Measurements from ENCODE around the gene SLC11A1.

DNA sequence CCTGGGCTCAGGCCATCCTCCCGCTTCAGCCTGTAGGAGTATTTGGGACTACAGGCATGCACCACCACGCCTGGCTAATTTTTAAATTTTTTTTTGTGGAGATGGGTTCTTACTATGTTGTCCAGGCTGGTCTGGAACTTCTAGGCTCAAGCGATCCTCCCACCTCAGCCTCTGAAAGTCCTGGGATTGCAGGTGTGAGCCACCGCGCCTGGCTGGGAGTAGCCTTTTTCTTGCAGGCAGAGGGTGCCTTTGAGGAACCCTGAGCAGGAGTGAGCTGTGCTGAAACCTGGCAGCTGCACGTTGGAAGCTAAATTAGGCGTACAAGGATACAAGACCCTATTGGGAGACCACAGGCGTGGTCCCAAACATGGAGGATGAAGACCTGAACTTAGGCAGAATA lies 25.6 kb downstream of the SLC11A1 start:
- TF ChIP-seq, protein P1, sequence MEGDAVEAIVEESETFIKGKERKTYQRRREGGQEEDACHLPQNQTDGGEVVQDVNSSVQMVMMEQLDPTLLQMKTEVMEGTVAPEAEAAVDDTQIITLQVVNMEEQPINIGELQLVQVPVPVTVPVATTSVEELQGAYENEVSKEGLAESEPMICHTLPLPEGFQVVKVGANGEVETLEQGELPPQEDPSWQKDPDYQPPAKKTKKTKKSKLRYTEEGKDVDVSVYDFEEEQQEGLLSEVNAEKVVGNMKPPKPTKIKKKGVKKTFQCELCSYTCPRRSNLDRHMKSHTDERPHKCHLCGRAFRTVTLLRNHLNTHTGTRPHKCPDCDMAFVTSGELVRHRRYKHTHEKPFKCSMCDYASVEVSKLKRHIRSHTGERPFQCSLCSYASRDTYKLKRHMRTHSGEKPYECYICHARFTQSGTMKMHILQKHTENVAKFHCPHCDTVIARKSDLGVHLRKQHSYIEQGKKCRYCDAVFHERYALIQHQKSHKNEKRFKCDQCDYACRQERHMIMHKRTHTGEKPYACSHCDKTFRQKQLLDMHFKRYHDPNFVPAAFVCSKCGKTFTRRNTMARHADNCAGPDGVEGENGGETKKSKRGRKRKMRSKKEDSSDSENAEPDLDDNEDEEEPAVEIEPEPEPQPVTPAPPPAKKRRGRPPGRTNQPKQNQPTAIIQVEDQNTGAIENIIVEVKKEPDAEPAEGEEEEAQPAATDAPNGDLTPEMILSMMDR (optimal IDR thresholded peaks at IDR 0.05 in 1 of 3, IDR thresholded peaks at IDR 0.05 in 1 of 3, conservative IDR thresholded peaks at IDR 0.05 in 1 of 3; ENCODE audit: extremely low read depth in 1 of 3, insufficient read depth in 2 of 3, low read length in 3 of 3) = no peak
- no peak for TF ChIP-seq EZH2 (IDR thresholded peaks at IDR 0.05; ENCODE audit: low read length)

All from keratinocyte (primary cell).